VCaP (cell line): ENCODE data around the gene MAFB.

ENCODE experiments used
- H3K27ac ChIP-seq: fragments of 450-650 bp; 2 replicates; pipeline ENCODE4 v1.5.1; 2017
- CTCF ChIP-seq: fragments of 450-650 bp; conservative IDR thresholded peaks from 2 replicates; pipeline ENCODE4 v1.5.1; 2017; ENCODE audit warnings: mild to moderate bottlenecking, moderate library complexity

Gene MAFB

GRCh38 chr20:40644863-40645262 lies 44.2 kb downstream of the MAFB start:
- TF ChIP-seq CTCF: no peak
- H3K27ac ChIP-seq: peak overlapping the region; percentile 55; the same call in 1 of the 2 replicates

- no peak for TF ChIP-seq CTCF
- H3K27ac ChIP-seq: peak overlapping the region; percentile 55
Observed at GRCh38 chr20:40643891-40644290, 45.1 kb downstream of the MAFB start.

GRCh38 chr20:40641809-40642208 lies 47.2 kb downstream of the MAFB start:
- no peak overlapping the region for H3K27ac ChIP-seq
- no peak for TF ChIP-seq CTCF

- no peak for TF ChIP-seq CTCF
Observed at GRCh38 chr20:40641202-40641601, 47.8 kb downstream of the MAFB start.

GRCh38 chr20:40640667-40641066 lies 48.4 kb downstream of the MAFB start:
- H3K27ac ChIP-seq: no peak overlapping the region
- no peak for TF ChIP-seq CTCF

More at GRCh38 chr20:40641202-40641601, 47.8 kb downstream of the MAFB start:
- H3K27ac ChIP-seq: no peak overlapping the region

- no peak overlapping the region for H3K27ac ChIP-seq
- TF ChIP-seq CTCF: no peak
Observed at GRCh38 chr20:40639676-40640355, 49.2 kb downstream of the MAFB start.

- no peak overlapping the region for H3K27ac ChIP-seq
- no peak for TF ChIP-seq CTCF
Observed at GRCh38 chr20:40639132-40639531, 49.9 kb downstream of the MAFB start.
